ACHN (cell line): Measurements from ENCODE around the gene NLRC5.
"Not testable (repeated sequence)": the region's sequence is repeated elsewhere in the genome, so short reads cannot be mapped to it uniquely, and the experiment has no call there.

Experiments
- DNase-seq: peaks from one replicate; pipeline ENCODE4 v3.0.0-alpha.2; 2015
- in situ Hi-C: cut with HindIII; loops from 2 replicates; pipeline ENCODE4 v1.10.0; 2017; ENCODE audit warnings: low sequenced_read_pairs, low pct_ligation_motif_present, low pct_unique_long_range_greater_than_20kb

Gene NLRC5

GRCh38 chr16:57083485-57084126, 94.2 kb downstream of the NLRC5 start:
- in situ Hi-C loops, result no loop called here
- DNase-seq, result no peak

- in situ Hi-C loops, result no loop called here
- peak; percentile 77 for DNase-seq
Measured at GRCh38 chr16:57084257-57084770, 95.0 kb downstream of the NLRC5 start.

GRCh38 chr16:57084996-57085395, 95.6 kb downstream of the NLRC5 start:
- in situ Hi-C loops, result no loop called here
- DNase-seq, result no peak

- no peak for DNase-seq
- in situ Hi-C loops, result no loop called here
Measured at GRCh38 chr16:57087003-57087402, 97.6 kb downstream of the NLRC5 start.

GRCh38 chr16:57089406-57089805, 100.0 kb downstream of the NLRC5 start:
- DNase-seq, result no peak
- in situ Hi-C loops, result no loop called here

GRCh38 chr16:57091200-57091974, 102.0 kb downstream of the NLRC5 start:
- peak; percentile 45 for DNase-seq
- in situ Hi-C loops, result no loop called here

GRCh38 chr16:57091975-57092785, 102.8 kb downstream of the NLRC5 start, which contains the start of gene CPNE2:
CPNE2 (plus strand) TSS chr16:57092583; CDS start chr16:57110743, 18,160 bp downstream.
- DNase-seq, result peak; percentile 78
- in situ Hi-C loops, result no loop called here

GRCh38 chr16:57092786-57093411, 103.5 kb downstream of the NLRC5 start:
- in situ Hi-C loops, result no loop called here
- DNase-seq, result peak; percentile 51

- DNase-seq, result no peak
- in situ Hi-C loops, result no loop called here
Measured at GRCh38 chr16:57093666-57094564, 104.6 kb downstream of the NLRC5 start.

GRCh38 chr16:57094911-57095310, 105.6 kb downstream of the NLRC5 start:
- in situ Hi-C loops, result no loop called here
- DNase-seq, result no peak

- in situ Hi-C loops, result no loop called here
- no peak for DNase-seq
Measured at GRCh38 chr16:57096192-57096591, 106.8 kb downstream of the NLRC5 start.

- in situ Hi-C loops, result no loop called here
- no peak for DNase-seq
Measured at GRCh38 chr16:57096793-57097192, 107.4 kb downstream of the NLRC5 start.

GRCh38 chr16:57098188-57098841, 109.0 kb downstream of the NLRC5 start:
- DNase-seq, result no peak

GRCh38 chr16:57099965-57100364, 110.6 kb downstream of the NLRC5 start:
- in situ Hi-C loops, result not testable (repeated sequence)

More at GRCh38 chr16:57098188-57098841, 109.0 kb downstream of the NLRC5 start:
- in situ Hi-C loops, result no loop called here

GRCh38 chr16:57100445-57100844, 111.1 kb downstream of the NLRC5 start:
- in situ Hi-C loops, result no loop called here
- no peak for DNase-seq

More at GRCh38 chr16:57099965-57100364, 110.6 kb downstream of the NLRC5 start:
- peak; percentile 23 for DNase-seq

- in situ Hi-C loops, result no loop called here
- no peak for DNase-seq
Measured at GRCh38 chr16:57102888-57103851, 113.8 kb downstream of the NLRC5 start.
